A549 (cell line): ENCODE data around the gene NR2F2. TPM values are rescaled to one million over a fixed set of nuclear protein-coding genes. Genes with fewer than 3 reads are reported as not detected.
A peak's percentile ranks its signal among the peaks of the same experiment; 100 is the strongest.

Experiments
- ATAC-seq, 2 experiments: fragments of 200-7000 bp in 1 of 2; fragments of >200 bp in 1 of 2; cut with Nextera tagmentation in 1 of 2; cut with Tn5 transposase in 1 of 2; 3 replicates each; pipeline versions ENCODE4 v1.8.0 to v1.9.1; 2018 to 2020; ENCODE audit warnings: mild to moderate bottlenecking in 1 of 2, moderate library complexity in 1 of 2
- CTCF ChIA-PET: fragments of 300-600 bp; sonication (Branson Sonifier 250); formaldehyde crosslinking; extraction: SDS; loops from one replicate; lab custom pipeline; 2021; ENCODE audit warnings: antibody characterized with exemption, inconsistent platforms; lab: Yijun Ruan, JAX
- POLR2A ChIA-PET: fragments of 350-600 bp; formaldehyde crosslinking; extraction: SDS; loops from one replicate; lab custom pipeline; 2021; ENCODE audit warnings: antibody characterized with exemption, inconsistent platforms; lab: Yijun Ruan, JAX
- DNase-seq, 2 experiments: peaks; one replicate each; pipeline versions ENCODE4 v3.0.0 to v3.0.0-alpha.2; 2011 to 2016; ENCODE audit warnings: low read depth in 1 of 2, low spot score in 1 of 2
- FAIRE-seq: peaks from 2 replicates; lab custom pipeline; 2011; peaks lifted over from hg19 to GRCh38; lab: Jason Lieb, UNC
- H3K27ac ChIP-seq, 2 experiments: fragments of >200 bp; sonication (Bioruptor Twin); formaldehyde crosslinking; 3 replicates each; pipeline ENCODE4 v1.5.1; 2016 to 2017
- H3K4me1 ChIP-seq: fragments of >200 bp; sonication (Bioruptor Twin); formaldehyde crosslinking; 3 replicates; pipeline ENCODE4 v1.6.1; 2016
- H3K4me2 ChIP-seq: fragments of >200 bp; sonication (Bioruptor Twin); formaldehyde crosslinking; 3 replicates; pipeline ENCODE4 v1.6.1; 2016
- H3K4me3 ChIP-seq: fragments of >200 bp; sonication (Bioruptor Twin); formaldehyde crosslinking; 3 replicates; pipeline ENCODE4 v1.5.1; 2016
- H3K9me3 ChIP-seq: fragments of >200 bp; sonication (Bioruptor Twin); formaldehyde crosslinking; 3 replicates; pipeline ENCODE4 v1.6.1; 2016
- CBX8 ChIP-seq: fragments of 200-600 bp; sonication (generic); IDR thresholded peaks from 2 replicates; pipeline ENCODE4 v1.6.1; 2016
- CHD4 ChIP-seq: fragments of 200-600 bp; sonication (generic); IDR thresholded peaks from 2 replicates; pipeline ENCODE4 v1.6.1; 2016; ENCODE audit warnings: antibody characterized with exemption, mild to moderate bottlenecking, borderline replicate concordance
- EHF ChIP-seq: fragments of 250-450 bp; sonication (Bioruptor Pico); IDR thresholded peaks from 2 replicates; pipeline ENCODE4 v1.5.0; 2020; ENCODE audit warnings: mild to moderate bottlenecking
- ESRRA ChIP-seq: fragments of 150-350 bp; IDR thresholded peaks from 2 replicates; pipeline ENCODE4 v1.6.1; 2014; ENCODE audit warnings: mild to moderate bottlenecking, low read length, borderline replicate concordance
- FOSL2 ChIP-seq, 2 experiments: fragments of 450-650 bp in 1 of 2; fragments of >200 bp in 1 of 2; sonication (Bioruptor Twin) in 1 of 2; formaldehyde crosslinking; IDR thresholded peaks; 2 replicates each; pipeline versions ENCODE4 v1.5.0 to v1.6.1; 2016 to 2020; ENCODE audit warnings: mild to moderate bottlenecking in 1 of 2, moderate library complexity in 1 of 2
- GATA3 ChIP-seq: IDR thresholded peaks from 2 replicates; pipeline ENCODE4 v1.6.1; 2012; ENCODE audit warnings: borderline replicate concordance
- HDAC2 ChIP-seq: fragments of 200-600 bp; sonication (generic); IDR thresholded peaks from 2 replicates; pipeline ENCODE4 v1.6.1; 2016
- HOXB5 ChIP-seq: fragments of 250-450 bp; sonication (Bioruptor Pico); IDR thresholded peaks from 2 replicates; pipeline ENCODE4 v1.5.0; 2020; ENCODE audit warnings: mild to moderate bottlenecking, moderate library complexity
- JUN ChIP-seq, 2 experiments: fragments of >200 bp; sonication (Bioruptor Twin); formaldehyde crosslinking; IDR thresholded peaks; 2 replicates in 1 of 2; 3 replicates in 1 of 2; pipeline ENCODE4 v1.6.1; 2016 to 2017
- KDM1A ChIP-seq: fragments of 200-600 bp; sonication (generic); IDR thresholded peaks from 2 replicates; pipeline ENCODE4 v1.6.1; 2016; ENCODE audit warnings: low read depth, mild to moderate bottlenecking
- KDM5A ChIP-seq: fragments of 200-600 bp; sonication (generic); IDR thresholded peaks from 2 replicates; pipeline ENCODE4 v1.6.1; 2016; ENCODE audit warnings: antibody characterized with exemption, mild to moderate bottlenecking
- MAFK ChIP-seq: fragments of 450-650 bp; IDR thresholded peaks from 2 replicates; pipeline ENCODE4 v1.6.1; 2014; ENCODE audit not compliant: partially characterized antibody
- MYC ChIP-seq: IDR thresholded peaks from 2 replicates; pipeline ENCODE4 v1.6.1; 2012; ENCODE audit warnings: mild to moderate bottlenecking, inconsistent platforms, low read length, improper control_type of control experiment, borderline replicate concordance
- NR3C1 ChIP-seq: fragments of >200 bp; sonication (Bioruptor Twin); formaldehyde crosslinking; IDR thresholded peaks from 3 replicates; pipeline ENCODE4 v1.6.1; 2017
- PHF8 ChIP-seq: fragments of 200-600 bp; sonication (generic); IDR thresholded peaks from 2 replicates; pipeline ENCODE4 v1.6.1; 2016; ENCODE audit warnings: low read depth, mild to moderate bottlenecking, antibody characterized with exemption, moderate library complexity, borderline replicate concordance
- POLR2A ChIP-seq: IDR thresholded peaks from 2 replicates; pipeline ENCODE4 v1.6.1; 2012; ENCODE audit warnings: mild to moderate bottlenecking, low read length
- POLR2AphosphoS2 ChIP-seq: conservative IDR thresholded peaks from 2 replicates; pipeline ENCODE4 v1.6.1; 2012; ENCODE audit warnings: low read length, improper control_type of control experiment, inconsistent platforms
- SMC3 ChIP-seq: fragments of >200 bp; sonication (Bioruptor Twin); formaldehyde crosslinking; IDR thresholded peaks from 3 replicates; pipeline ENCODE4 v1.6.1; 2018; ENCODE audit warnings: inconsistent platforms
- SREBF2 ChIP-seq: fragments of 450-650 bp; IDR thresholded peaks from 2 replicates; pipeline ENCODE4 v1.6.1; 2014; ENCODE audit warnings: mild to moderate bottlenecking, moderate library complexity
- TFCP2L1 ChIP-seq: fragments of 250-450 bp; sonication (Bioruptor Pico); IDR thresholded peaks from 2 replicates; pipeline ENCODE4 v1.5.0; 2021; ENCODE audit warnings: mild to moderate bottlenecking
- ZSCAN20 ChIP-seq: fragments of 250-450 bp; sonication (Bioruptor Pico); IDR thresholded peaks from 2 replicates; pipeline ENCODE4 v1.8.0; 2022; ENCODE audit warnings: mild to moderate bottlenecking, moderate library complexity
- WGBS: methylation state at CpG from one replicate; pipeline ENCODE4 v1.1.6; 2017; ENCODE audit errors: missing lambda C conversion rate; 5-methylcytosine and 5-hydroxymethylcytosine counted together
- polyA plus RNA-seq, 4 experiments: library from polyadenylated mRNA; depleted of rRNA in 3 of 4; stranded (reverse); fragments of >200 nt; fragmentation: RNase III in 1 of 4; extraction: RNeasy Plus Mini Kit Qiagen cat#74134 plus additional on column Dnase treatment in 1 of 4; gene quantifications; 2 replicates in 3 of 4; 3 replicates in 1 of 4; pipeline ENCODE4 v1.2.3, GENCODE V29; 2011 to 2017
- TF ChIP-seq, protein P1 (sequence below): fragments of >200 bp; sonication (Bioruptor Twin); formaldehyde crosslinking; IDR thresholded peaks from 3 replicates; pipeline ENCODE4 v1.5.1; 2016
- TF ChIP-seq, protein P2 (sequence below): IDR thresholded peaks from 2 replicates; pipeline ENCODE4 v1.6.1; 2012
- TF ChIP-seq, protein P3 (sequence below): fragments of >200 bp; sonication (Bioruptor Twin); formaldehyde crosslinking; IDR thresholded peaks from 3 replicates; pipeline ENCODE4 v1.6.1; 2016
- TF ChIP-seq, protein P4 (sequence below): fragments of 150-350 bp; IDR thresholded peaks from 2 replicates; pipeline ENCODE4 v1.6.1; 2014; ENCODE audit warnings: low read depth, mild to moderate bottlenecking, low read length
- TF ChIP-seq, protein P5 (sequence below): fragments of >200 bp; sonication (Bioruptor Twin); formaldehyde crosslinking; IDR thresholded peaks from 2 replicates; pipeline ENCODE4 v1.6.1; 2016
- TF ChIP-seq, protein P6 (sequence below): fragments of 250-450 bp; sonication (Bioruptor Pico); IDR thresholded peaks from 2 replicates; pipeline ENCODE4 v1.5.0; 2021; ENCODE audit warnings: mild to moderate bottlenecking, moderate library complexity, borderline replicate concordance

Gene NR2F2
- polyA plus RNA-seq, 2 of the 4 experiments (the other 2 are of a cell fraction) = 11.8 to 15.7 TPM

DNA sequence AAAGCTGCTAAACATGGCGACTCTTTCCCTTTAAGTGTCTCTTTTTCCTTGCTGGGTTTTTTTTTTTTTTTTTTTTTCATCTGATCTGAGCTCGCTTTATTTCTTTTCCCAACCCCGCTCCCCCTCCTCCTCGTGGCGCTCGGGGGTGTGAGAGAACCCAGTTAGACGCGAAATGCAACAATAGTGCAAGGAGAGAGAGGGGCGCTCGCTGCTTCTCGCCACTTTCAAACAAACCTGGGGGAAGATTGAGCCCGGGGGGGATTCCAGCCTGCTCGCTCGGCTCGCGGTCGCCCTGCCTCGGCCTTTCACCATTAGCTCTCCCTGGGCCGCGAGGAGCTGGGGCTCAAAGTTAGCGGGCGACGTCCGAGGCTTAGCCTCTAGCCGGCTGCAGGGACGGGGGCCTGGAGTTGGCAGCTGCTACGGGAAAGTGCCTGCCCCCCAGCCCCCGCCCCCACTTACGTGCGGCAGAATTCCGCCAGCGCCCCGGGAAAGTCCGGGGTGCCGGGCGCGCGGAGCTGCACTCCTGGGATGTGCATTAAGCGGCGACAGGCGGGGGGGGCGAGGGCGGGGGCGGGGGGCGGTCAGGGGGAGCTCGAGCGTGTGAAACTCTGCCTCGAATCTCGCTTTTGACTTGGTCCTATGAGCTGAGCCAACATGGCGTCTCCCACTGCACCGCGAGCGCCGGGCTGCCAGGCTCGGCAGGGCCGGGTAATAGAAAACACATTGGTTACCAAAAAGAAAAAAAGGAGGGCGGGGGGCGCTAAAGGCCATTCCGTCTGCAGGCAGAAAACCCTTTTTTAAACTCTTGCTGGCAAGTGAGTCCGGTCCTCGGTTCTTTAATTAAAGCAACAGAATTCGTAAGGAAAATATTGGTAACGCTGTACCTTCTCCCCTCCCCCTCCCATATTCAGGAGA is 10.4 kb downstream of the NR2F2 start (continued):
- TF ChIP-seq, protein P1, sequence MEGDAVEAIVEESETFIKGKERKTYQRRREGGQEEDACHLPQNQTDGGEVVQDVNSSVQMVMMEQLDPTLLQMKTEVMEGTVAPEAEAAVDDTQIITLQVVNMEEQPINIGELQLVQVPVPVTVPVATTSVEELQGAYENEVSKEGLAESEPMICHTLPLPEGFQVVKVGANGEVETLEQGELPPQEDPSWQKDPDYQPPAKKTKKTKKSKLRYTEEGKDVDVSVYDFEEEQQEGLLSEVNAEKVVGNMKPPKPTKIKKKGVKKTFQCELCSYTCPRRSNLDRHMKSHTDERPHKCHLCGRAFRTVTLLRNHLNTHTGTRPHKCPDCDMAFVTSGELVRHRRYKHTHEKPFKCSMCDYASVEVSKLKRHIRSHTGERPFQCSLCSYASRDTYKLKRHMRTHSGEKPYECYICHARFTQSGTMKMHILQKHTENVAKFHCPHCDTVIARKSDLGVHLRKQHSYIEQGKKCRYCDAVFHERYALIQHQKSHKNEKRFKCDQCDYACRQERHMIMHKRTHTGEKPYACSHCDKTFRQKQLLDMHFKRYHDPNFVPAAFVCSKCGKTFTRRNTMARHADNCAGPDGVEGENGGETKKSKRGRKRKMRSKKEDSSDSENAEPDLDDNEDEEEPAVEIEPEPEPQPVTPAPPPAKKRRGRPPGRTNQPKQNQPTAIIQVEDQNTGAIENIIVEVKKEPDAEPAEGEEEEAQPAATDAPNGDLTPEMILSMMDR = no peak
- no peak for TF ChIP-seq FOSL2 (IDR thresholded peaks at IDR 0.05)
- no peak for TF ChIP-seq FOSL2 (CRISPR knock-in tag; IDR thresholded peaks at IDR 0.05)
- peak; percentile 49; the same call in 1 of the 2 replicates for TF ChIP-seq PHF8
- TF ChIP-seq NR3C1 = no peak
- no peak for TF ChIP-seq MAFK
- no peak for TF ChIP-seq SREBF2
- no peak for TF ChIP-seq HDAC2
- no peak for TF ChIP-seq KDM1A
- TF ChIP-seq, protein P2, sequence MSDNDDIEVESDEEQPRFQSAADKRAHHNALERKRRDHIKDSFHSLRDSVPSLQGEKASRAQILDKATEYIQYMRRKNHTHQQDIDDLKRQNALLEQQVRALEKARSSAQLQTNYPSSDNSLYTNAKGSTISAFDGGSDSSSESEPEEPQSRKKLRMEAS = peak; percentile 51; the same call in 1 of the 2 replicates
- TF ChIP-seq POLR2A = peak; percentile 12; the same call in 1 of the 2 replicates
- TF ChIP-seq GATA3 = peak; percentile 13; the same call in 1 of the 2 replicates
- TF ChIP-seq ZSCAN20 (CRISPR knock-in tag) = no peak
- TF ChIP-seq SMC3 = peak; percentile 21; the same call in 1 of the 3 replicates
- TF ChIP-seq, protein P3, sequence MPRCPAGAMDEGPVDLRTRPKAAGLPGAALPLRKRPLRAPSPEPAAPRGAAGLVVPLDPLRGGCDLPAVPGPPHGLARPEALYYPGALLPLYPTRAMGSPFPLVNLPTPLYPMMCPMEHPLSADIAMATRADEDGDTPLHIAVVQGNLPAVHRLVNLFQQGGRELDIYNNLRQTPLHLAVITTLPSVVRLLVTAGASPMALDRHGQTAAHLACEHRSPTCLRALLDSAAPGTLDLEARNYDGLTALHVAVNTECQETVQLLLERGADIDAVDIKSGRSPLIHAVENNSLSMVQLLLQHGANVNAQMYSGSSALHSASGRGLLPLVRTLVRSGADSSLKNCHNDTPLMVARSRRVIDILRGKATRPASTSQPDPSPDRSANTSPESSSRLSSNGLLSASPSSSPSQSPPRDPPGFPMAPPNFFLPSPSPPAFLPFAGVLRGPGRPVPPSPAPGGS = 0 out of 3 replicates have a peak, but pooled peaks have one; percentile 10
- TF ChIP-seq JUN (IDR thresholded peaks at IDR 0.05) = peak in 1 of 2 experiments; percentile 85; a peak in 3 of 5 replicates
- TF ChIP-seq, protein P4, sequence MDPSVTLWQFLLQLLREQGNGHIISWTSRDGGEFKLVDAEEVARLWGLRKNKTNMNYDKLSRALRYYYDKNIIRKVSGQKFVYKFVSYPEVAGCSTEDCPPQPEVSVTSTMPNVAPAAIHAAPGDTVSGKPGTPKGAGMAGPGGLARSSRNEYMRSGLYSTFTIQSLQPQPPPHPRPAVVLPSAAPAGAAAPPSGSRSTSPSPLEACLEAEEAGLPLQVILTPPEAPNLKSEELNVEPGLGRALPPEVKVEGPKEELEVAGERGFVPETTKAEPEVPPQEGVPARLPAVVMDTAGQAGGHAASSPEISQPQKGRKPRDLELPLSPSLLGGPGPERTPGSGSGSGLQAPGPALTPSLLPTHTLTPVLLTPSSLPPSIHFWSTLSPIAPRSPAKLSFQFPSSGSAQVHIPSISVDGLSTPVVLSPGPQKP = no peak
- TF ChIP-seq KDM5A = no peak
- no peak for TF ChIP-seq ESRRA
- peak; percentile 45; the same call in 1 of the 2 replicates for TF ChIP-seq MYC

DNA sequence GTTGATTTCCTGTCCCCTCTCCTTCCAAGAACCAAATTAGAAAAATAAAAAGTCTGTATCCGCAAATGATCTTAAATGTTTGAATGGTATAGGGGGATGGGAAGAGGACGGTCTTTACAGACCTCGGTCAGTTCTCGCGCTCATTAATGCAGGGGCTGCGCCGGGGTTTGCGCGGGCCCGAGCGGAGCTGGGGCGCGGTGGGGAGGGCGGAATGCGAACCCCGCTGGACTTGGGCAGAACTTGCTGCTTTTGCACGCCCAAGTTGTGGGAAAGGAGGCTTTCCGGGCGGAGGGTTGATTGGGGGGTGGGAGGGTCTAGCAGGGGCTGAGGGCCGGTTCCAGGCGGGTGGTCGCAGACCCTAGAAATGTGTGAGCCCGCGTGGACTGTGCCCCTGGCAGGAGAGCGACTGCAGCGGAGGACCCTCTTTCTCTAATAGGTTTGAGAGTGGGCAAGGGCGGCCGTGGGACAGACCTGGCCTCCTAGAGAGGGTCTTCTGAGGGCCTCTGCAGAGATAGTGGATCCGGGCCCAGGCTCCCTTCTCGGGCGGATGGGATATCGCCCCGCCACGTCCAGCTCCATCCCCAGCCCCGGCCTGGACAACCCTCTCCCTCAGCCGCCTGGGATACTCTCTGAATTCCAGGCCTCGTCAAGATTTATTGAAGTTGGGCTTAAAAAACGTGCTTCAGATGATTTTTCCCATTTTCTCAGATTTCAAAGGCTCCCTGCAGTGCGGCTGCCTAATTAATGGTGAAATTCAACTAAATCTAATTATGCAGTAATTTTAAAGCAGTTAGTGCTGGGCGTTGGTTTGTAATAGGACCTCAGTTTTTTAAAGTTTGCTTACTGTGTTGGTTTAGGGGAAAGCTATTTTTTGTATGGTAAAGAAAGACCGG is 11.3 kb downstream of the NR2F2 start:
- no peak for FAIRE-seq
- no peak for ATAC-seq
- H3K4me2 ChIP-seq = peak overlapping the region; percentile 94
- CTCF ChIA-PET = interaction anchor here (0.9 to 13.3 kb wide), 7 partner anchors 7 to 1080 kb away, joined by 3 to 280 read pairs (median 10); partner anchors contain the start of gene NR2F2
- peaks cover 38% of the 10 kb centered on the region for H3K4me1 ChIP-seq
- H3K9me3 ChIP-seq = no peaks in the 10 kb centered on the region
- H3K4me3 ChIP-seq = peak overlapping the region; percentile 67
- TF ChIP-seq POLR2AphosphoS2 = no peak
- TF ChIP-seq TFCP2L1 (CRISPR knock-in tag) = no peak
- TF ChIP-seq MYC = no peak
- TF ChIP-seq CBX8 = no peak
- TF ChIP-seq, protein P5, sequence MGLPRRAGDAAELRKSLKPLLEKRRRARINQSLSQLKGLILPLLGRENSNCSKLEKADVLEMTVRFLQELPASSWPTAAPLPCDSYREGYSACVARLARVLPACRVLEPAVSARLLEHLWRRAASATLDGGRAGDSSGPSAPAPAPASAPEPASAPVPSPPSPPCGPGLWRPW = no peak
- no peak for TF ChIP-seq ZSCAN20 (CRISPR knock-in tag)
- TF ChIP-seq, protein P6, sequence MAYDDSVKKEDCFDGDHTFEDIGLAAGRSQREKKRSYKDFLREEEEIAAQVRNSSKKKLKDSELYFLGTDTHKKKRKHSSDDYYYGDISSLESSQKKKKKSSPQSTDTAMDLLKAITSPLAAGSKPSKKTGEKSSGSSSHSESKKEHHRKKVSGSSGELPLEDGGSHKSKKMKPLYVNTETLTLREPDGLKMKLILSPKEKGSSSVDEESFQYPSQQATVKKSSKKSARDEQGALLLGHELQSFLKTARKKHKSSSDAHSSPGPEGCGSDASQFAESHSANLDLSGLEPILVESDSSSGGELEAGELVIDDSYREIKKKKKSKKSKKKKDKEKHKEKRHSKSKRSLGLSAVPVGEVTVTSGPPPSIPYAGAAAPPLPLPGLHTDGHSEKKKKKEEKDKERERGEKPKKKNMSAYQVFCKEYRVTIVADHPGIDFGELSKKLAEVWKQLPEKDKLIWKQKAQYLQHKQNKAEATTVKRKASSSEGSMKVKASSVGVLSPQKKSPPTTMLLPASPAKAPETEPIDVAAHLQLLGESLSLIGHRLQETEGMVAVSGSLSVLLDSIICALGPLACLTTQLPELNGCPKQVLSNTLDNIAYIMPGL = no peak
- no peak for TF ChIP-seq CHD4
- no peak for TF ChIP-seq MAFK
- TF ChIP-seq EHF (CRISPR knock-in tag) = no peak
- no peak for TF ChIP-seq SMC3
- TF ChIP-seq HOXB5 (CRISPR knock-in tag) = no peak
- TF ChIP-seq, all 56 proteins: peak for 0
- no peak for DNase-seq
- POLR2A ChIA-PET = interaction anchor here (0.8 to 3.3 kb wide), 5 partner anchors 10 to 1082 kb away, joined by 3 to 113 read pairs (median 4); partner anchors contain the start of gene NR2F2
- 90% methylated on average over 41 of the region's 41 CpGs for WGBS
- H3K27ac ChIP-seq = peak overlapping the region; percentile 93 to 98
